G401.6 (cell line): Measurements from ENCODE around the gene ZNF624.

Source experiments
- FAIRE-seq: peaks from 2 replicates; lab custom pipeline; 2012; peaks lifted over from hg19 to GRCh38; lab: Jason Lieb, UNC

The ZNF624 gene

GRCh38 chr17:16593356-16594102 is 60.1 kb downstream of the ZNF624 start:
- no peak for FAIRE-seq

GRCh38 chr17:16589097-16589969 is 64.3 kb downstream of the ZNF624 start:
- FAIRE-seq, result no peak

- no peak for FAIRE-seq
These were observed 67.9 kb downstream of the ZNF624 start for GRCh38 chr17:16585796-16586195.

GRCh38 chr17:16584273-16584995 is 69.2 kb downstream of the ZNF624 start:
- no peak for FAIRE-seq

- no peak for FAIRE-seq
These were observed 69.9 kb downstream of the ZNF624 start for GRCh38 chr17:16583781-16584180.

- FAIRE-seq, result no peak
These were observed 80.2 kb downstream of the ZNF624 start for GRCh38 chr17:16573466-16573865.
